Eye (tissue), 1 donor: ENCODE data around the gene TRPM3.

Experiments used
- DNase-seq: peaks from one replicate; pipeline ENCODE4 v3.0.0-alpha.2; 2015

The TRPM3 gene

GRCh38 chr9:70601000-70601951, 520.1 kb downstream of the TRPM3 start:
- DNase-seq: peak; percentile 81

- no peak for DNase-seq
Measured at GRCh38 chr9:70600506-70600905, 520.9 kb downstream of the TRPM3 start.

- DNase-seq: no peak
Measured at GRCh38 chr9:70597886-70598285, 523.5 kb downstream of the TRPM3 start.

GRCh38 chr9:70595211-70595610, 526.2 kb downstream of the TRPM3 start:
- no peak for DNase-seq

DNA sequence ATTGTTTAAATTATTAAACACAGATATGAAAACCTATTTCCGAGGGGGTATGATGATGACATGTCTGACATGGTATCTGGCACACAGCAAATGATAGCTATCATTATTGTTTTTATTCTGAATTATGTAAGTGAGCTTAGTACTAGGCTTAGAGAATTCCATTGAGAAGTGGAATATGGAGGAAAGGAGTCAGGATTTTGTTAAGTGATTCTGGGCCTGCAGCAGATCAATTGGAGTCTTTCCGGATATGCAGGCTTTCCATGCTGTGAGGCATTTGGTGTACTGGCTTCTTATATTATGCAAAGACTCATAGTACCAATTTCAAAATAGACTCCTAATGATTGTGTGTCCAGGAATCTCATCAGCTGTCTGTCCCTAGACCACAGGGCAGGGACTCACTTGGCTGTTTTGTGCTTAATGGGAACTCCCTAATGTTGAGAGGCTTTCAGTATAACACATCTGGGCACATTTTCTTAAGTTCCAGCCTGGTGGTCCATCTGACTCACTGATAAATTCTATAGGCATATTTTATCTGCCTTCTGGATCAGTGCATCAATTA, 527.0 kb downstream of the TRPM3 start:
- no peak for DNase-seq

- no peak for DNase-seq
Measured at GRCh38 chr9:70593241-70593640, 528.2 kb downstream of the TRPM3 start.

- DNase-seq: peak; percentile 30
Measured at GRCh38 chr9:70590315-70590677, 531.1 kb downstream of the TRPM3 start.

- DNase-seq: peak; percentile 56
Measured at GRCh38 chr9:70589571-70590314, 531.7 kb downstream of the TRPM3 start.

GRCh38 chr9:70588999-70589398, 532.4 kb downstream of the TRPM3 start:
- DNase-seq: no peak

GRCh38 chr9:70588381-70588780, 533.0 kb downstream of the TRPM3 start:
- DNase-seq: no peak

DNA sequence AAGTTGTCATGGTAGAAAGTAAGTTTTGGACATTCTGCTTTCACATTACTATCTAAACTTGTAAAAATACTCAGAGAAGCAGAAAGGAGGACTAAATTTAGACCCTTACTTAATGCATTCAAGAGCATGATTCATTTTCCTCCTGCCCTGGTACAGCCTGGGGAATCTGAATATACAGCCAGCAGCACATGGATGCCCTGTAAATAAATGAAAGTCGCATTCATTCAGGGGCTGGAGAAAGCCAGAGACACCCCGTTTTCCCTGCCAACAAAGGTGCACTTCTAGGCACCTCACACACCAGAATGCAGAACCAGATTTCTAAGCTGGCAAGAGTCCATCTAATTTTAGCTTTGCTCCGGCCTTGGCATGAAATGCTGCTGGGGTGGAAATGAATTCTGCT, 534.2 kb downstream of the TRPM3 start:
- no peak for DNase-seq

- DNase-seq: peak; percentile 49
Measured at GRCh38 chr9:70586476-70586875, 534.9 kb downstream of the TRPM3 start.

DNA sequence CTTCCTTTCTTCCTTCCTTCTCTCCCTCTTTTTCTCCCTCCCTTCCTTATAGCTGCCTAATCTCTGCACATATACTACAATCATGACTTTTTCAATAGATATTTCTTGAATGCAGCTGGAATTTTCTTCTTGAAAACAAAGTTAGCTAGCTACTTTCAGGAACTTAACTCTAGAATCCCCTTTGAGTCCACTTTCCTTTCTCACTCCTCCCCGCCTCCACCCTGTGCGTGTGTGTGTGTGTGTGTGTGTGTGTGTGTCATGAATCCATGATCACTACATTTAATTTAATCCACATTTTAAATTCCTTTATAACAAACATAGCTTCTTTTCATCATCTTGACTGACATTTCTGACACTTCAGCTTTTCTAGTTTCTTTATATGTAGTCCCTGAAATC, 539.5 kb downstream of the TRPM3 start:
- no peak for DNase-seq

DNA sequence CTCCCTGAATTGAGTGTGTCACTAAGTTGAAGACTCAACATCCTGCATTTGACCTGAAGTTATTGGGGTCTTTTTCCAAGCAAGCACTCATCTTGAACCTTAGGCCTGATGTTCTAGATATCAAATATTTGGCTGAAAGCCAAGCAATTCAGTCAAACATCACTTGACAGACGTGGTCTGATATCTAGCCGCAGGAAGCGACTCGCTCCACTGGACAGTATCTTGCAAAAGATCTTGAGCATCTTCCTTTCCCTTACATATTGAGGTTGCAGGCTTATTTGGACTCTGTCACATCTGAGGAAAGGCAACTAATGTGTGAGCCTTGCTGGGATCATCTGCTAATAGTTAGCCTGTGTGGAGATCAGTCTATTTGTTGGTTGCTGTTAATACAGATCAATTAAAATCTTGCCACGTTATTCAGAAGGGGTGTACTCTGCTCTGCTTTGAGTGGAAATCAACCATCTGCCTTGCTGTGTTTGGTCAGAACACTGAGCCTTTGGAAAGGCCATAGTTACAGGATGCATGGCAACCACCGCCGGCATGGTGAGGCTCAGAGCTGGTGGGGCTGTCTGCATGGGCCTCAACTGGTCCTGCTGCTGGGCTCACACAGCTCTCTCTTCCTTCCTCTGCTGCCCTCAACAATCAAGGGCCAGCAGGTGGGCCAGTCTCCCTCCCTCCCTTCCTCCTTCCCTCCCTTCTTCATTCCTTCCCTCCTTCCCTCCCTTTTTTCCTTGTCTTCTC, 540.0 kb downstream of the TRPM3 start:
- DNase-seq: no peak

- no peak for DNase-seq
Measured at GRCh38 chr9:70580606-70581195, 540.7 kb downstream of the TRPM3 start.

DNA sequence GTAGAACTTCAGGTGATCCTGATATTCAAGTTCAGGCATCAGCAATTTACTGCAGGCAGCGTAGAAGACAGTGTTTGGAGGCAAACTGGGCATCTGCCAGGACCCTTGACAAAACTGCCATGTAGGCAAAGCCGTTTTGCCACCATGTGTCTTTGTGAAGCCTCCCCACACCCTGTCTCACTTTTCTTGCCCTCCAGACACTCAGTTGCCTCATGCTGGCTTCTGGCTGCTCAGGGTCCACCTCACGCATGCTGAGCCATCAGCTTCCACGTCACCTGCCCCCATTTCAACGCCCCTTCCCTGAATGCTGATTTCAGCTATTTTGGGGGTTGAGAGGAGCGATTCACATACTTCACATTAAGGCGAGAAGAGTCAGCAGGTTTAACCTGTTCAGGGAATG, 541.7 kb downstream of the TRPM3 start:
- no peak for DNase-seq

DNA sequence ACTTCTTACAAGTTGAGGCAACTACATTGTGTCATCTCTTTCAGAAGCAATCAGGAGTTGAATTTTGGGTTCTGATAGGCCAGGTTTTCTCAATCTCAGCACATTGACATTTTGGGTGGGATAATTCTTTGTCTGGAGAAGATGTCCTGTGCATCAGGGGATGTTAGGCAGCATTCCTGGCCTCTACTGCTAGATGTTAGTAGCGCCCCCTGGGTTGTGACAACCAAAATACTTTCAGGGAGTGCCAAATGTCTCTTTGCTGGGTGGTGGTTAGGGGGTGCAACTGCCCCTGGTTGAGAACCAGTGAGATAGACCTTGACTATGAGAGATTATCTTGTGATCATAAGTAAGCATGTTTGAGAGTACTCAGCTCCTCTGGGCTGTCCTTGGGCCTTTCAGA, 542.7 kb downstream of the TRPM3 start:
- DNase-seq: no peak

DNA sequence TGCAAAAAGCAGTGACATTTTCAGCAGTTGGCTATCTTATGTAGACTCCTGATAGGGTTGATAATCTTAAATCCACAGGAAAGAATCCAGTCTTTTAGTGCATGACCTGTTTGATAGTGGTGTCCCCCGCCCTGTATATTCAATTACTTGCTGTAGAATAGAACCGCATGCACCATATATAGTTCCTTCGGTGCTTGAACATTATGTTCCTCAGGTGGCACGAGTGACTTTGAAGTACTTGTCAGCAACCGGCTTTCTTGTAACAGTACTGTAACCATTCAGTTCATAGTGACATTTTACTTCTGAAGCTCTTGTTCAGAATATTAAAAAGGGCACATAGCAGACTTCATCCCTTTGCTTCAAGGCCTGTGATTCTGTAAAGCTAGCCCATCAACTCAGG, 543.8 kb downstream of the TRPM3 start:
- no peak for DNase-seq

DNA sequence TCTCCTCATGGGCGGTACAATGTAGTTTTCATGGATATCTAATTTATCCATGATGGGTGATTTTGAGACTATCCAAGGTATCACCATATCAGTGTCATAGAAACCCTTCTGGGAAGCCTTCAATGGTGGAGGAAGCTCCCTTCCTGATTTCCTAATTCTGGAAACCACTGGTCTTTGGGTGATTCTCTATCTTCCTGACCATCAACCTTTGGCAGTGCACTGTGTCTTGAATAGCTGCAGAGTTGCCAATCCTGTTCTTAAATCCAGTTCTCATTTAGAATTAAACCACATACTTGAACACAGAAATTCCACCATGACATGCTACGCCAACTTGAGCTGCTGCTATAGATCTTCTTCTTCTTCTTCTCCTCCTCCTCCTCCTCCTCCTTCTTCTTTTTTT, 545.3 kb downstream of the TRPM3 start:
- no peak for DNase-seq

GRCh38 chr9:70574151-70574837, 547.1 kb downstream of the TRPM3 start:
- peak; percentile 35 for DNase-seq

- DNase-seq: no peak
Measured at GRCh38 chr9:70573308-70573707, 548.1 kb downstream of the TRPM3 start.

DNA sequence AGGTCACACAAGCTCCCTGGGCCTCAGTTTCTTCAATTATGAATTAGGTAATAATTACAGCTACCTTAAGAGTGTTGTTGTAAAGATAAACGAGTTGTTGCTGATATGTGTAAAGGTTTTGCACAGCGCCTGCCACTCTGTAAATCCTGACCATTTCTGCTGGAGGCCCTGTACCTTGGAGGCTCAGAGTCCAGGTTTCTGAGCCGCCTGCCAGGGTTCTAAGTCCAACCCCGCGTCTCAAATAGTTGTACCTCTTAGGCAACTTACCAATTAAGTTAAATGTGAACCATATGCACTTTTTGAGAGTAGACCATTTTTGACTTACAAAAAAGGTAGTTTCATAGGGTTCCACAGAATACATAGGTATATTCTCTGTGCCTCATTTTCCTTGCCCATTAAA, 550.2 kb downstream of the TRPM3 start:
- DNase-seq: no peak
